GM21723 (cell line): ENCODE data around the gene DPP6.

Experiments
- ATAC-seq: cut with Tn5 transposase; IDR thresholded peaks from one replicate; pipeline ENCODE4 v1.9.1; 2021; ENCODE audit warnings: mild to moderate bottlenecking, moderate library complexity; ENCODE audit not compliant: unreplicated experiment

Gene DPP6

DNA sequence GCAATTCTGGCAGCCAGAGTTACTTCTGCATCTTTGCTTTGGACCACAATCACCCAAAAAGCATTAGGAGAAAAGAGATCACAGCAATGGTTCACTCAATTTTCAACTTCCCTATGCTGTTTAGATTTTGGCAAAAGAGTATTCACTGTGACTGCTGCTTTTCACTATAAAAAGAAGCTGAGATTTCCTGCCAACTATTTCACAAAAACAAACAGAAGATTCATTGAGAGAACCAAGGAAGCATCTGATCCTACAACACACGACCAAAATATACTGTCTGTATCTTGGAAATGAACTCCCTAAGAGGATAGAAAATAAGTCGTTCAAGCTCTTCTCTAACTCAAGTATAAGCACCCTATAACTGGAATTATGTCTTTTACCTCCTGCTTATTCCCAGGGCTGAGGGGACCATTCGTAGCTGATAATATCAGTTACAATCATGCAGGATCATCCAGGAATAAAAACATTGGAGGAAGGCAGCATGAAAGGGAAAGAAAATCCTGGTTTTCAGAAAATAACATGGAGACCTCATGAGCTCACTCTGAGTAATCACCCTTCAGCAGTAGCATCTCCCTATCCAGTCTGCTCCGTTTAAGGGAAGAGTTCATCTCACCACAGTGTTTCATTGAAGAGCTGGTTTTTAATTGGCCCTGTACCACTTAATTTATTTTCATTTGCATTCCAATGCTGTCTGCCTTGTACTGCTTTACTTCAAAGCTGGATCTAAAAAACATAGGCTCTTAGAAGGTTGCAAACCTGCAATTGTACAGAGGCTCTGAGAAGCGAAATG is 694.6 kb downstream of the DPP6 start:
- ATAC-seq = no peak

DNA sequence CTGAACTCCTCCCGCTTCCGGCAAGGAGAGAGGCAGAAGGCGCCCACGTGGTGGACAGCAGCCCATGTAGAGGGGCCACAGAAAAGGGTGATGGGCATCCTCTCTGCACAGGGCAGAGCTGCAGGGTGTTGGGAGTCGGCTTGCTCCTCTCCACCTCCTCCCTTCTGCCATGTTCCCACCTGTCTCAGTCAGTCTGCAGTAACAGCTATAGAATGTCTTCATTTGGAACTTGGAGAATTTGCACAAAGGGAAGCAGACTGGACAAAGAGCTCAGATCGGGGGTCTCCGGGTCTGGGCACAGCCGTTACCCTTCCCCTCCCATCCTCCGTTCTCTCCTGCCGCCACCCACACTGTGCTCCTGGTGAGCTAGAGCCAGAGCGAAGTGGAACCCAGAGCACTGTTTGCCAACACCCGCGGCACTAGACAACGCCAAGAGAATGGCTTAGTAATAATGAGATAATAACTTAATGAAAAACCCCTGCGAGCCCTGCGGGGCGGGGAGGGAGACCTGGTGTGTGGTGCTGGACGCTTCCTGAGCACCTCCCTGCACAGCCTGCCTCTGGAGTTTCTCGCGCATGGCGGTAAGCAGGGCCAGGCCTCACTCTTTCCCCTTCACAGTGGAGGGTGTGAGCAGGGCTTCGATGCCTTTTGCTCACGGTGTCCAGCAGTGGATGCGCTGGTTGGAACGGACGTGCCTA is 696.0 kb downstream of the DPP6 start:
- ATAC-seq = no peak

DNA sequence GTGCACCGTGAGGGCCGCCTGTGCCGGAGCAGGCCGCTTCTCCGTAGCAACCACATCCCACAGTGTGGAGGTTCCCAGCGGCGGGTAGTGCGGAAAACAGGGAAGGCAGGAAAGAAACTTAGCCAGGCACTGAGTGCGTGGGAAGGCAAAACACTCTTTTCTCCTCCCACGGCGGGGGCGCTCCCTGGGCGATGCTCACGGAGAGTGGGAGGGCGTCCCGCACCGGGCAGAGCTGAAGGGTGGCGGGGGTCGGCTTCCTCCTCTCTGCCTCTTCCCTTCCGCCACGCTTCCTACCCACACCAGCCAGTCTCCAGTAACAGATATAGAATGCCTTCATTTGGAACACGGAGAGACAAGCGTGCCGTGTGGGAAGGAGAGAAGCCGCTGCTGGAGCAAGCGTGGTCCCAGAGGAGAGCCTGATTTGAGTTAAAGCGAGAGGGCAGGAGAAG is 698.2 kb downstream of the DPP6 start:
- ATAC-seq = no peak

DNA sequence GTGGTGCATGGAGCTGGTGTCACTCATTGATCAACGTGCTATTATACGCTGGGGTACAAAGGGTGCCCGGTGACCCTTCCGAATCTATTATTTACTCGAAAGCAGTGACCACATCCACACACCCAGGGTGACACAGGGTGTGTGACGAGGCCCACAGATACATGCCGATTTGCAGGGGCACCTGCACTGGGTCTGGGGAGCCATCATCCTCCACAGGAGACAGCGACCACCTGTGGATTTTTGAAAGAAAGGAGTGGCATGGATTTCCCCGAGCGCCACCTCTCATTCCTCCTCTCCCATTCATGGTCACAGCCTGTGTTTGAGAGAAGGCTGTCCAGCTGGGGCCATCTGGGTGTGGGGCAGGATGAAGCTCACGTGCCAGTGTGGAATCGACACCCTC is 701.0 kb downstream of the DPP6 start:
- ATAC-seq = no peak

DNA sequence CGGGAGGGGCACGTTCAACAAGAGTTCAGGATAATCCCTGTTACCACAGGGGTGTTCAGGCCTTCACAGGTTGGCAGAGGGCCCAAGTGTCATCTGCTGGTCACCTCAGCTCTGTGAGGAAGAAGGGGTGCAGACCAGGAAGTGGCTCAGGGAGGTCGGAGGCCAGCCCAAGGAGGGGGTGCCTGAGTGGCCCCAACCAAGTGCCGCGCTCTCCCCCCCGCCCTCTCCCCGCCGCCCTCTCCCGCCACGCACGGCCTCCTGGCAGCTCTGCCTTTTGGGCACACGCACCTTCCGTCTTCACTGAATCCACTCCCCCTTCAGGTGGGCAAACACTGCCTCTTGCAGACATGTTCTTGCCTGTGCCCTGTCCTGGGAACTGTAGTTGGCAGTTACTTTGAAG is 705.6 kb downstream of the DPP6 start:
- ATAC-seq = no peak

DNA sequence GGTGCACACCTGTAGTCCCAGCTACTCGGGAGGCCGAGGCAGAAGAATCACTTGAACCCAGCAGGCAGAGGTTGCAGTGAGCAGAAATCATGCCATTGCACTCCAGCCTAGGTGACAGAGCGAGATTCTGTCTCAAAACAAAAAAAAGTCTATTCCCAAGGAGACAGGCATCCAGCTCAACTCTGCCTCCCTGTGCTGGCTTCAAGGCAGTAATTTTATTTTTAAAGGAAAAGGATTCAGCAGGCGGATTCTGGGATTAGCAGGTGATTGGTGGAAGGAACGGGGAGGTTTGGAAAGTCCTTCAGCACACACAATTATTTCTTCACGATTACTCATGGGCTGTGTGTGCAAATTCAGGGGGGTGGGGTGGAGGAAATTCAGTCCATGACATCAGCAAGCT is 707.8 kb downstream of the DPP6 start:
- ATAC-seq = no peak

DNA sequence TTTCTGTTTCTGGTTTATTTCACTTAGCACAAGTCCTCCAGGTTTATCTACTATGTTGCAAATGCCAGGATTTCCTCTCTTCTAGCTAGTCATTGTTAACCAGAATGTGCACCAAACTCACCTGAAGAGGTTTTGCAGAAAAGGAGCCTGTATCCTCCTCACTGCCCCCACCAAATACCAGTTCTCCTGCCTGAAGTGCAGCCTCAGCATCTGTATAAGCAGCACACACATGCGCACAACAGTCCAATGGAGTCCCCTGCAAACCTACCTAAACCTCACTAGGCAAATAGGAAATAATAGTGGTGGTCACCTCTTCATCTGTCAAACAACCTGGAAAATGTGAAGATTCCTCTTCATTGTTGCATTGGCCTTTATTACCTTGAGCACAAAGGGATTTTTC is 712.9 kb downstream of the DPP6 start:
- ATAC-seq = no peak

DNA sequence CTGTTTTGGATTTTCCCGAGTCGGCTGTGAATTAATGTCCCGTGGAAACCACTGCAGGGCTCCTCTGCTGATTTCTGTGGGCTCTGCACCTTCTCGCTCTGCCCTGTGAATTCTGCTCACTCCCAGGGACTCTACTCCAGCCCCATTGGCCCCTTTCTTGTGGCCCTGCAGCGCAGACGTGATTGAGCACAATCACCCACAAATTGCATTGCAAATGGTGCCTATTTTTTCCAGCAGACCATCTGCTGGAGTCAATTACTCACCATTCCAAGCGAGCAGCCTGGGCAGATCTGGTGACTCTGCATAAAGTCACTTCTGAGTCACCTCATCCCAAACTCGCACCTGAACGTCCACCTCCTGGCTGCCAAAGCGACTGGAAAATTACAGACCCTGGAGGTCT is 714.9 kb downstream of the DPP6 start:
- no peak for ATAC-seq

DNA sequence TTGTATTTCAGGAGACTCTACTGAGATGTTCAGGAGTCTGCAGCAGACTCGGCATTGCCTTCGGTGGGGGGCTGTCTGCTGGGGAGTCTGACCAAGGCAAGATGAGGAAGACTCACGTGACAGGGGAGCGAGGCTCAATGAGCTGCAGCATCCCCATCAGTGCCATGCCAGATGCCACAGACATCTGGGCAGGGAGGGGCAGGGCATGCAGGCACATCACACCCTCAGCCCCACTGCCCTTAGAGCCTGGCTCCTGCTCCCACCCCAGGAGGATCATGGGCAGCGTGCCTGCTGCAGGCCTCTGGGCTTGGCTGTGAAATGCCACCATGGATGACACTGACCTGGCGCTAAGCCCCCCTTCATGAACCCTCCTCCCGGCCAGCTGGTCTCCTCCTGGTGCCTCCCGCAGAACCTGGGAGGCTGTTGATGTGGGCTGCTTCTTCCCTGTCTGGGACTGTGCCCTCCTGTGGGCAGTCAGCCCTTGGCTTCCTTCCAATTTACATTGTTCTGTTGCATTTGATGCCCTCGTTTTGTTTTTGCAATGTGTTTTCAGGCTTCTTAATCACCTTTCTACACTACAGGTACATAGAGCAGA is 715.7 kb downstream of the DPP6 start:
- no peak for ATAC-seq

DNA sequence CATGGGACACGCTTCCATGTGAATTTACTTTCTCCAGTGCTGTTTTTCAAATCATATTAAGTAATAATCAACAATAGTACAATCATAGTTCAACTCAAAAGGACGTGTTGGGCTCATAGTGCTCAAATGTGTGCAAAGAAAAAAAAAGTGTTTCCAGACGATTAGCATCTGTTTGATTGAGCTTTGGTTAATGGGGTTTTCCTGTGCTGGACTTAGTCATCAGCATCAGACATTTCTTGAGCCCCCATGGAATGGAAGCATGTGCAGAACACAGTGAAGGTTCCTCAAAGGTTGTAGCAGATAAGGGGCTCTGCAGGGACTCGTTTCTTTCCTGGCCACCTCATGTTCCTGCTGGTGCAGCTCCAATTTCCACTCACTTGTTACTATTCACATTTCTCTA is 716.8 kb downstream of the DPP6 start:
- ATAC-seq = no peak

DNA sequence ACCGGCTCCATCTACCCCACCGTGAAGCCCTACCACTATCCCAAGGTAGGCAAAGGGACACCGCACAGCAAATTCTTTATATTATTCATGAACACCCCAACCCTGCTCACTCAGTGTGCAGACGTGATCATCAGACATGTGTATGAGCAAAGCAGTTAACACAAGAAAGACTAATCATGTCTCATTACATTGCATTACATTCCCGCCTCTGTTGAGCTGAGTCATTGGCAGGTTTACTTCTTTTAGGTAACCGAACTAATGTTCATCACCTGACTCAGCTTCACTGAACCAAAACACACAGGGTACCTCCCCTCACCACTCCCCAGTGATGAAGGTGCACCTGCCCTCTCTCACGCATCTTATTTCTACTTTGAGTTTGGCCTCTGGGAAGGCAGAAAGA is 717.3 kb downstream of the DPP6 start:
- no peak for ATAC-seq

DNA sequence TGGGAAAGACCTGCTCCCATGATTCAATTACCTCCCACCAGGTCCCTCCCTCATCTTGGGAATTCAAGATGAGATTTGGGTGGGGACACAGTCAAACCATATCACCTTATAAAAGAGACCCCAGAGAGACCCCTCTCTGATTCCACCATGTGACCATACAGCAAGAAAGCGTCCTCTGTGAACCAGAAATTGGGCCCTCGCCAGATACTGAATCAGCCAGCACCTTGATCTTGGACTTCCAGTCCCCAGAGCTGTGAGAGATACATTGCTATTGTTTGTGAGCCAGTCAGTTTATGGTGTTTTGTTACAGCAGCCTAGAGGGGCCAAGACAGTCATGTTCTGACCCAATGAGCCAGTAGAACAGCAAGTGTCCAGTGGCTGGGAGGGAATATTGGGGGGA is 718.2 kb downstream of the DPP6 start:
- no peak for ATAC-seq

DNA sequence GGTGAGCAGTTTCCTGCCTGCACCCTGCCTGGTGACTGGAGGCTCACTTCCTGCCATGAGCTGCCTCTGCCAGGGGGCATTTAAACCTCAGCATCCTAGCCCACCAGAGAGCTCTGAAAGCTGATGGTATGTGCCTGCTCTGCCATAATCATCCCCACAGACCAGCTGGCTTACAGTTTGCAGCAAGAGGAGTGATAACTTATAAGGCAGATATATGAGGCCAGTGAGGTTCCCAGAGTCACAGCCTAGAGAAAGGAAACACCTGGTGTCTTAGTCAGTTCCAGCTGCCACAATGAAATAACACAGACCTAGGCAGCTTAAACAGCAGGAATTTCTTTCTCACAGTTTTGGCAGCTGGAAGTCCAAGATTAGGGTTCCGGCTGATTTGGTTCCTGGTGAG is 718.8 kb downstream of the DPP6 start:
- no peak for ATAC-seq

DNA sequence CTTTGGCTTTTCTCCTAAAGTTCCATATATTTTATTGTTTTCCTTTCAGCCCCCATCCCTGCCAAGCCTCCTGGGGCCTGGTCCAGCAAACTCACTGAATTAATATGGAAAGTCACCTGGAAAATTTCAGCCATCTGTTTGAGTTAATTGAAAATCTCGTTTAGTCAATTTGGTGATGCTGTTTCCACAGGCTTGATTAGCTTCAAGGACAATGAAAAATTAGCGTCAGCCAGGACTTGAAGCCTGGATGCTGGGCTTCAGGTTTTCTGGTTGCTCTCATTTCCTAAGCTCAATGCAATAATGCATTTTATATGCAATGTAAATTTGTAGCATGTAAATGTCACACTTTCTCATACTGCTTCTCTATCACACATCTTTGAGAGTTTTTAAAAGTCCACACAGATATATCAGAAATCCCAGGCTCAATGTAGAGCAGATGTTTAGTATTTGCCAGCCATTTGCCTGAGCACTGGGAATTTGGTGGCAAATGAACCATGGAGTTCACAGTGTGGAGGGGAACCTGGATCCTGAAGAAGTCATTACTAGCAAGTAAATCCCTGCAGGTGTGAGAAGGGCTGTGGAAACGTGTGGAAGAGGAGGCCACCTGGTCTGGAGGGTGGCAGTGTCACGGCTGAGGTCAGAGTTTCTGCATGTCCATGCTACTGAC is 722.2 kb downstream of the DPP6 start:
- no peak for ATAC-seq

DNA sequence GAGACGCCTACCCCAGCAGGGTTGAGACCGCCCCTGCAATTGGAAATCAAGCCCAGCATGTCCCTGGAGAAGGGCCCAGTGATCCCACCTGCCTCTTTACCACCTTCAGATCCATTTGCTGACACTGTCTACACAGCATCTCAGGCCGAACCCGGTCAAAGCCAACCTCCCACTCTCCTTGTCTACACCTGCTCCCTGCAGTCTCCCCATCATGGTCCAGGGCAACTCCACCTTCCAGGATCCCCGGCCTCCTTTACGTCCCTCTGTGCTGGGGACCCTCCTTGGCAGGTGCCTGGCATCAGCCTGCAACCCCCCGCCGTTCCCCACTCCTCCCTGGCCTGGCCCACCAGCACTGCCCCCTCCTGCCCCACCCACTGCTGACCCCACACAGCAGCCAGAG is 723.5 kb downstream of the DPP6 start:
- no peak for ATAC-seq

DNA sequence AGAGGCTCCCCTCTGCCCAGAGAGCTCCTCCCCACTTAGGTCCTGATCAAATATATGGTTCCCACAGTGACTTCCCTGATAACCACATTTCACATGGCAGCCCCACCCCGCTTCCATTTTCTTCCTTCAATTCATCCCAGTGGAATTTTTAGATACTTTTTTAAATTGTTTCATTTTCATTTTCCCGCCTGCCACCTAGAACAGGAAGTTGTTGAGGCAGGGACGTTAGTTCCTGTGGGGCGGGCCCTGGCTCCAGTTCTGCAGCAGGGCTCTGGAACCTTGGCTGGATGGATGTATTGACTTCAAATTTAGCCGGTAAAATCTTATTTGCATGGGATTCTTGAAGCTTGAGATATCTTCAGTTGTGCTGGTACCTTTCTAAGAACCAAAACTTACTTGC is 724.2 kb downstream of the DPP6 start:
- ATAC-seq = no peak

DNA sequence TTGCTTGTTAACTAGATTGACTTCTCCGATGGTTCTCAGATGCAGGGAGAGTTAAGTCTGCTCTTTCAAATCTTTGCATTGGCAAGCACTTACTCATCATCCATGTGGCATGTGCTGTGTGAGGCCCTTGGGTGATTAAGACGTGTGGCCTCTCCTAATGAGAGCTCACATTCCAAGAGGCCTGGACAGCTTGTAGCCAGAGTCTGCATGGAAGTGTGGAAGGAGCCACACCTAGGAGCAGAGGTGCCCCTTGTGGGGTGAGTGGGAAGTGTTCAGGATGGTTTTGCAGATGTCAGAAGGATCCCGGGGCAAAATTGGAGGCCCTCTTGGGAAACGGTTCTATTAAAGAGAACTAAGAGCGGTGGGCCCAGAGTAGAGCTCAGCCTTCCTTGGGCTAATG is 724.8 kb downstream of the DPP6 start:
- ATAC-seq = no peak

DNA sequence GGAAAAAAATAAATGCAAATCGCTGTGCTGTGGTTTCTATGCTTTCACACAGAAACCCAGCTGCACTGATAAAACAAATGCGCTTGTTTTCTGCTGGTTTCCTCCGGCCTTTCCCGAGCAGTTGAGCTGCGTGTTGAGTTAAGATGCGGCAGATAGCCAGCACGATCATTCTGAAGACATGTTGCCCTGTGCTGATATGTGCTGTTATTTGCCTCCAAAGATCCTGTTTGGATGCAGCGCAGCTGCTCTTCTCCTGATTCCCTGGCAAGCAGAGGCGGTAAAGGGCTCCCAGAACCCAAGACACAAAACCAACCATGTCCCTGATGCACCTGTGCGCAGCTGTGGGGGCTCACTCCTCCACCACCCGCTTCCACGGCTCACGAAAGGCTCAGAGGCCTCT is 725.3 kb downstream of the DPP6 start:
- no peak for ATAC-seq

DNA sequence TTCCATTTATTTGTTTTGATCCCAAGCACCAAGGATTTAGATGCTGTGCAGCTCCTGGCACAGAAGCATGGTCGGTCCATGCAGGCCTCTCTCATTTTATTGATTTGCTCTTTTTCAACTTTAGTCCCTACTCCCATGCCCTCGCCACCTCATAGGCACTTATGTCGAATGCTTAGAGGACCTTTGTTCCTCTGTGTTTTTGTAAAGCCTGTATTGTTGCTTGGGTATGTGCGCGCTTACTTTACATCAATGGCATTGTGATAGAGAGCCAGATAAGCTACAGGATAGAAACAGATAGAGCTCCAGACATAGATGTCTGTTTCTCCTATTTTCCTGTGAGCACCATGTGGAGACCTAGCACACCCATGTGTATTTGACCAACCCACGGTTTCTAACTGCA is 725.7 kb downstream of the DPP6 start:
- ATAC-seq = no peak

DNA sequence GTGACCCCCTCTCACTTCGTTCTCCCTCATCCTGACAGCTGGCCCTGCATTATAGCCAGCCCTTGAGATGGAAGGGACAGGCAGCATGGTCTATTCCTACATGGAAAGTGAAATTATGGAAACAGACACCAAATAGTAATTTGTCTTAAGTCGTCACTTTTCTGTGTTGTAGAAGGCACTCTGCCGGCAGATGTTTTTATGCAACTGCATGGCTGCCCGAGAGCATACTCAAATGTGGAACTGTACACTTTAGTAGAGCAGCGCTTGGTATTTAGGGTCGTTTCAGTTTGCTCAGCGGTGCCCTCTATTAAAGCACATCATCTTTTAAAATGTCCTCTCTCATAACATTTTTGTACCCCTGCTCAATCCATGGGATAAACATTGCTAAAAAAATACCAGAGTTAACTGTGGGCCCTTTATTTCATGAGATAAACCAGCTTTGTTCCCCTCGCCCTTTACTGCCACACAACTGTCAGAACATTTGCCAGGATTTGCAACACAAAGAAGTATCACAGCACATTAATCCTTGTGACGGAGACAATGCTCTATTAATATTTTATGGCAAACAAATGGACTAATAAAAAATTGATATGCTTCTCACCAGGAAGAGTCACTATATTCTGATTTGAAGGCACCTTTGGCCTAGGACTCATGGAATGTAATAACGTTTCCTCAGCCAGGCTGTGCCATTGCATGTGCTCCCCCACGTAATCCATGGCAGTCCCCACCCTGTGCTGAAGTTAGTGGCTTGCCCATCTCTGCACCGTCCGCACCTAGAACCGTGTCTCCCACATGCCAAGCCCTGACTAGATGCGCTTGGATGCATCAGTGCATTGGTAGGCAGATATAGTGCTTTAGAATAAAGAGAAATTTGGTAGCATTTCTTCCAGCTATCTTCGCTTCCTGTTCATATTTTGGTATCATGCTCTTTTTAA is 729.4 kb downstream of the DPP6 start:
- ATAC-seq = no peak
